ENCODE data around the gene GDPD2.

DNA sequence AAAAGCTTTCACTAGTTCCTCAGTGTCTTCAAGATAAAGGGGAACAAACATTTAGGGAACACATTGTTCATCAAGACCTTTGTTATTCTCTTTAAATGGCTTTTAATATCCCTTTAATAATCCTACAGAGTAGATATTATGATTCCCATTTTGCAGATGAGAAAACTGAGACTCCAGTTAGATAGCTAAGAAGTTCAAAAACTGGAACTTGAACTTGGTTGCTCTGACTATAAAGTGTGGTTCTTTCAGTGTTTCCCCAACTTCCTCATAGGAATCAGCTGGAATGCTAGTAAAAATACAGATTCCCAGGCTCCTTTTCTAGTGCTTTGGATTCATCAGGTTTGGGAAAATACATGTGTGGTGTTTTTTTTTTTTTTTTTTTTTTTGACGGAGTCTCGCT is 59.2 kb downstream of the GDPD2 start:
- TF ChIP-seq EZH2 (IDR thresholded peaks at IDR 0.05; ENCODE audit: low read length, unreplicated experiment): no peak
- TF ChIP-seq, protein P1, sequence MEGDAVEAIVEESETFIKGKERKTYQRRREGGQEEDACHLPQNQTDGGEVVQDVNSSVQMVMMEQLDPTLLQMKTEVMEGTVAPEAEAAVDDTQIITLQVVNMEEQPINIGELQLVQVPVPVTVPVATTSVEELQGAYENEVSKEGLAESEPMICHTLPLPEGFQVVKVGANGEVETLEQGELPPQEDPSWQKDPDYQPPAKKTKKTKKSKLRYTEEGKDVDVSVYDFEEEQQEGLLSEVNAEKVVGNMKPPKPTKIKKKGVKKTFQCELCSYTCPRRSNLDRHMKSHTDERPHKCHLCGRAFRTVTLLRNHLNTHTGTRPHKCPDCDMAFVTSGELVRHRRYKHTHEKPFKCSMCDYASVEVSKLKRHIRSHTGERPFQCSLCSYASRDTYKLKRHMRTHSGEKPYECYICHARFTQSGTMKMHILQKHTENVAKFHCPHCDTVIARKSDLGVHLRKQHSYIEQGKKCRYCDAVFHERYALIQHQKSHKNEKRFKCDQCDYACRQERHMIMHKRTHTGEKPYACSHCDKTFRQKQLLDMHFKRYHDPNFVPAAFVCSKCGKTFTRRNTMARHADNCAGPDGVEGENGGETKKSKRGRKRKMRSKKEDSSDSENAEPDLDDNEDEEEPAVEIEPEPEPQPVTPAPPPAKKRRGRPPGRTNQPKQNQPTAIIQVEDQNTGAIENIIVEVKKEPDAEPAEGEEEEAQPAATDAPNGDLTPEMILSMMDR (conservative IDR thresholded peaks at IDR 0.05; ENCODE audit: low read depth, low read length): no peak
